Mucosa of rectum (tissue), 2 donors: ENCODE results near the gene INSM1.

Experiments used
- H3K27ac ChIP-seq, 2 donors: one replicate each; pipeline ENCODE4 v1.7.0; 2013; ENCODE audit warnings: inconsistent platforms in 2 of 2, low read depth in 2 of 2, low read length in 2 of 2
- H3K27me3 ChIP-seq, 2 donors: one replicate each; pipeline ENCODE4 v1.7.0; 2013; ENCODE audit warnings: low read length in 2 of 2; ENCODE audit not compliant: control insufficient read depth in 2 of 2, insufficient read depth in 2 of 2
- H3K36me3 ChIP-seq, 2 donors: one replicate each; pipeline ENCODE4 v1.7.0; 2013; ENCODE audit warnings: low read length in 2 of 2; ENCODE audit not compliant: control insufficient read depth in 2 of 2, insufficient read depth in 2 of 2
- H3K4me1 ChIP-seq, 2 donors: one replicate each; pipeline ENCODE4 v1.7.0; 2013; ENCODE audit warnings: low read length in 2 of 2, mild to moderate bottlenecking in 1 of 2; ENCODE audit not compliant: control insufficient read depth in 2 of 2, insufficient read depth in 2 of 2
- H3K4me3 ChIP-seq, 2 donors: one replicate each; pipeline ENCODE4 v1.7.0; 2013; ENCODE audit warnings: low read length in 2 of 2
- H3K9ac ChIP-seq, 2 donors: one replicate each; pipeline ENCODE4 v1.7.0; 2013; ENCODE audit warnings: low read length in 2 of 2, low read depth in 1 of 2, mild to moderate bottlenecking in 1 of 2
- H3K9me3 ChIP-seq, 2 donors: one replicate each; pipeline ENCODE4 v1.7.0; 2013; ENCODE audit warnings: low read length in 2 of 2; ENCODE audit not compliant: control insufficient read depth in 2 of 2
- donor health status: healthy.
- donor health status: Normal muscosa, but diverticular disease.

The INSM1 gene

DNA sequence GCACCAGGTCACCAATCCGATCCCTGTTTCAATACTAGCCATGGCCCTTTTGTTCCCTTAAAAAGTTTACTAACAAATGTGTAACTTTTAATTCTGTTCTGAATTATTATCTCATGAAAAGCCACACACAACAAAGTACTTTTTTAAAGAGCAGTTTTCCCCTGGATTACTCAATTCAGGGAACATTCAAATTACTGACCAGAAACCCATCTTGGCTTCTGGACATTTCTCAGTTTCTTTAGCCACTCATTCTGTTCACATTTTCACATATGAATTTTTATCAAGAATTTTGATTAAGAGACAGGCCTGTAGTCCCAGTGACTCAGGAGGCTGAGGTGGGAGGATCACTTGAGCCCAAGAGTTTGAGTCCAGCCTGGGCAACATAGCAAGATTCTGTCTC is 47.4 kb downstream of the INSM1 start:
- no peak overlapping the region for H3K4me3 ChIP-seq
- no peak overlapping the region for H3K9ac ChIP-seq
- no peaks in the 10 kb centered on the region for H3K9me3 ChIP-seq
- no peak overlapping the region for H3K27ac ChIP-seq
- H3K4me1 ChIP-seq, result no peaks in the 10 kb centered on the region
- peaks cover 0 to 4% of the 10 kb centered on the region in 2 donors for H3K36me3 ChIP-seq
- H3K27me3 ChIP-seq, result no peaks in the 10 kb centered on the region

- Histone ChIP-seq H3K4me1 (no peaks in the 10 kb centered on the region), H3K36me3 (peaks cover 2 to 10% of the 10 kb centered on the region in 2 donors), H3K4me3 (no peak overlapping the region), H3K27me3 (no peaks in the 10 kb centered on the region), H3K9ac (no peak overlapping the region), H3K27ac (no peak overlapping the region), H3K9me3 (no peaks in the 10 kb centered on the region)
Measured at GRCh38 chr20:20417876-20418676, 50.2 kb downstream of the INSM1 start.
